ENCODE measurements around the gene CFAP100.

DNA sequence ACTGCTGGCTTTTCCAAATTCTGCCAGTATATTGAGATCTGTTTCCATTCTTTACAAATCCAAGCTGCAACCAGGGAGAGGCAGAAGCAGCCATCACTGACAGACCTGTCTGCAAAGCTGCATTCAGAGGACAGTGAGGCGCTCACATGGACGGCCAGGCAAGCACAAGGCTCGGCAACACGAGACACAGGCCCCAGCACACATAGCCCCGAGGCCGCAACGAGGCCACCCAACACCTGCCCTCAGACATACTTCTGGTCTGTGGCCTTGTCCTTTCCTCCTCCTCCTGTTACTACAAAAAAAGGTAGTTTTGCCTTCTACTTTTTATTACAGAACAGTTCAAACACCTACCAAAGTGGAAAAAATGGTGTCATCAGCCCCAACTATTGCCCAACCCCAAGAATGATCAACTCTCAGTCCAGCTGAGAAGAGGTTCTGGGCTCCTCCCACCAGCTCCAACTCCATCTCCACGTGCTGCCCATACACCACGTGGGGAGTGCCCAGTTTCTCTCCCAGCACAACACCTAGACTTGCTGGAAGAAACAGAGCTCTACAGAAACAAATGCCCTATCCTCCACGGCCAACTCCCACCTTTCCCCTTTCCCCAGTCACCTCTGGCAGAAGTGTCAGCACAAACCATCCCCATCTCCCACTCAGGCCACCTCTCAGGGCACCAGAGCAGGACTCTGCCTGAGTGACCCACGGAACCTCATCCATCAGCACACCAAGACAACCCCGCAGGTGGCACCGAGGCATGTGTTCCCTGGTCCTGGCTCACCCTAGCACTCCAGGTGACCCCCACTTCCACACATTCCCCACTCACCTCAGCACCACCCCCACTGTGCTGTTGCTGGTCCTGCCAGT, 73.6 kb downstream of the CFAP100 start:
- TF ChIP-seq, protein P1, sequence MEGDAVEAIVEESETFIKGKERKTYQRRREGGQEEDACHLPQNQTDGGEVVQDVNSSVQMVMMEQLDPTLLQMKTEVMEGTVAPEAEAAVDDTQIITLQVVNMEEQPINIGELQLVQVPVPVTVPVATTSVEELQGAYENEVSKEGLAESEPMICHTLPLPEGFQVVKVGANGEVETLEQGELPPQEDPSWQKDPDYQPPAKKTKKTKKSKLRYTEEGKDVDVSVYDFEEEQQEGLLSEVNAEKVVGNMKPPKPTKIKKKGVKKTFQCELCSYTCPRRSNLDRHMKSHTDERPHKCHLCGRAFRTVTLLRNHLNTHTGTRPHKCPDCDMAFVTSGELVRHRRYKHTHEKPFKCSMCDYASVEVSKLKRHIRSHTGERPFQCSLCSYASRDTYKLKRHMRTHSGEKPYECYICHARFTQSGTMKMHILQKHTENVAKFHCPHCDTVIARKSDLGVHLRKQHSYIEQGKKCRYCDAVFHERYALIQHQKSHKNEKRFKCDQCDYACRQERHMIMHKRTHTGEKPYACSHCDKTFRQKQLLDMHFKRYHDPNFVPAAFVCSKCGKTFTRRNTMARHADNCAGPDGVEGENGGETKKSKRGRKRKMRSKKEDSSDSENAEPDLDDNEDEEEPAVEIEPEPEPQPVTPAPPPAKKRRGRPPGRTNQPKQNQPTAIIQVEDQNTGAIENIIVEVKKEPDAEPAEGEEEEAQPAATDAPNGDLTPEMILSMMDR (IDR thresholded peaks at IDR 0.05): no peak
- TF ChIP-seq POLR2A (IDR thresholded peaks at IDR 0.05): no peak

Data from adrenal gland (tissue), 5 donors.